H4 (cell line): ENCODE measurements around the gene APCDD1L. TPM values are rescaled to one million over a fixed set of nuclear protein-coding genes. Genes with fewer than 3 reads are reported as not detected.
A peak's percentile ranks its signal among the peaks of the same experiment; 100 is the strongest.

Experiments
- DNase-seq: peaks from one replicate; pipeline ENCODE4 v3.0.0-alpha.2; 2015; ENCODE audit warnings: low spot score
- total RNA-seq: library from RNA; depleted of rRNA; stranded (reverse); fragments of >200 nt; shearing (Covaris generic); gene quantifications from 2 replicates; pipeline ENCODE4 v1.2.3, GENCODE V29; 2014

Gene APCDD1L
- total RNA-seq, 1 experiment from 2014 or later: 1.7 TPM

DNA sequence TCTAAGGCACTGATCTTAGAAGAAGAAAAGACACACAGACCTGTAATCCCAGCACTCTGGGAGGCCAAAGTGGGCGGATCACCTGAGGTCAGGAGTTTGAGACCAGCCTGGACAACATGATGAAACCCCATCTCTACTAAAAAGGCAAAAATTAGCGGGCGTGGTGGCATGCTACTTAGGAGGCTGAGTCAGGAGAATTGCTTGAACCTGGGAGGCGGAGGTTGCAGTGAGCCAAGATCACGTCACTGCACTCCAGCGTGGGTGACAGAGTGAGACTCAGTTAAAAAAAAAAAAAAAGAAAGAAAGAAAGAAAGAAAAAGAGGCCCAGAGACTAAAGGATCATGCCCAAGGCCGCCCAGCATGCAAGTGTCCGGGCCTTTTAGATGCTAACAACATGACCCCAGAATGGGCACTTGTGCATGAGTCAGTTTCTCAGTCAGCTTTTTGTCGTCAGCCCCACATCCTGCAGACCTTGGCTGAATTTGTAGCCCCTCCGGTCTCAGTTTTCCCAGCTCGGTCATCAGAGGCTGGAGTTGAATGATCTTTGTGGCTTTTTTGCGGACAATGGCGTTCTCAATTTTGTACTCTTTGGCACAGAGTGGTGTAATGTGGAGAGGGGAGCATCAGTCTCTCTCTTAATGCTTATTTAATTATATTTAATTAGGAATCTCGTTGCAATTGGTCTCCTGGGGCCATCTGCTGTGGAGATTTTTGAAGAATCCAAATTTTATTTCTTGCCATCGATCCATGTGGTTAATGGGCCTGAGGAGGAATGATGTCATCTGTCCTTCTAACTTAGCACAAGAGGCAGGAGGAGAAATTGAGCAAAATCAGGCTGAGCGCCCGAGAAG lies 30.6 kb upstream of the APCDD1L start:
- DNase-seq: no peak

DNA sequence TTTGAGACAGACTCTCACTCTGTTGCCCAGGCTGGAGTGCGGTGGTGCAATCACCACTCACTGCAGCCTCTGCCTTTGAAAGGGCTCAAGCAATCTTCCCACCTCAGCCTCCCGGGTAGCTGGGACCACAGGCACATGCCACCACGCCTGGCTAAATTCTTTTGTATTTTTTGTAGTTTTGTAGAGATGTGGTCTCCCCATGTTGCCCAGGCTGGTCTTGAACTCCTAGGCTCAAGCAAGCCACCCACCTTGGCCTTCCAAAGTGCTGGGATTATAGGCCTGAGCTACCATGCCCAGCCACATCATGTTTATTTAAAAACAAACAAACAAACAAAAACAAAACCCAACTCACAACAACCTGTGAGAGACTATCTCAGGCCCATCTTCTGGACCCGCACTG lies 29.7 kb upstream of the APCDD1L start:
- no peak for DNase-seq

DNA sequence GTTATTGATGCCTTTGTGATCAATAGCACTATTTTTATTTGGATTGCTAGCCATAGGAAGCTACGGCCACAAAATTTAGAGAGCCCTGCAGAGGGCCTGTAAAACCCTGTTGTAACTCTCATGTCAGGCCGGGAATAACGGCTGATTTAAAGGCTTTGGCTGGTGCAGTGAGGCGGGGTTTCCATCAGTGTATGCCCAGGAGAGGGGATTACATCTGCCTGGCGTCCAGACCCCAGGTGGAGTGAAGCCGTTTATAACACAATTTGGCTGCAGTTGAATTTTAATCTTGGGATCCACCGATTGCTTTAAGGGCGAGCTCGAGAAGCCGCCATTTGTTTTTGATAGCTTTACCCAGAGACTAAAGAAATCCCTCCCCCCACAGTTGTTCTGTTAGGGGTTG lies 29.1 kb upstream of the APCDD1L start:
- no peak for DNase-seq

DNA sequence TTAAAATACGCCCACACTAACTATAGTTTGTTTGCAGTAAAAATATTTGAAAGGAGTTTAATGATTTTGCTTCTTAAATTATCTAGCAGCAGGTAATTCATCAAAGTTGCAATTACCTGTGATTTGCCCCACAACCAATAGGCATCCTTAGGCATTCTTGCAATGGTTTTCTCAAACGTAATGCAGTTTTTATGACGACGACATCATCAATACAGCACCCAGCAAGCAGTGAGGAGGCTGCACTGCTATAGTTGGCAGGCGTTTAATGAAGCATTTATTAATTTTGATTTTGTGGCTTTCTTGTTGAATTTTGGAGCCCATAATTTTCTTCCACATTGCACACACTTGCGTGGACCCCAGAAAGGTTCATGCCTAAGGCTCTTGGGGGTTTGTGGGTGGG lies 28.1 kb upstream of the APCDD1L start:
- no peak for DNase-seq

DNA sequence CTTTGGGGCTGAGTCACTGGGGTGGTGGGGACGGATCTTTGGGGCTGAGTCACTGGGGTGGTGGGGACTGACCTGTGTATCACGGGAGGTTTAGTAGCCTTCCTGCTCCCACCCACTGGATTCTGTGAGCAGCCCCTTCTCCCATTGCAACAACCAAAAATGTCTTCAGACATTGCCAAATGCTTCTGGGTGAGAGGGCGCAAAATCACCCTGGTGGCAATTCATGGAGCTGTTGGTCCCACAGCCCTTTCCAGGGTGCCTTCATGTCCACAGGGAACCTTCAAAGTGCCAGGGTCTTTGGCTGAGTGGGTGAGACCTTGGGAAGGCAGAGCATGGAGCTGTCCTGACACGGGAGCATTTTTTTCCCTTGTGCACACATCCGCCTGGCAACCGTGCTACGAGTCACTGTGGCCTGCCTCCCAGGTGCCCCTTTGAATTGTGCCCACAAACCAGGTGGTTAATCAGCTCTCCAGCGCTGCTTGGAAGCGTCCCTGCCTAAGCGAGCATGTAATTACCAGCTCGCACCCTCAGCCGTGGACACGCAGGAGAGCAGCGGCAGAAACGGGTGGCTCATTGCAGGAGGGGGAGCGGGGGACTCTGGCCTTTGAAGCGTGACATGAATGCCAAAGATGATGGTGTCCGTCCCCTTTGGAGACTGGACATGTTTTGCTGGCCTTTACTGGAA lies 27.4 kb upstream of the APCDD1L start:
- peak; percentile 59 for DNase-seq

DNA sequence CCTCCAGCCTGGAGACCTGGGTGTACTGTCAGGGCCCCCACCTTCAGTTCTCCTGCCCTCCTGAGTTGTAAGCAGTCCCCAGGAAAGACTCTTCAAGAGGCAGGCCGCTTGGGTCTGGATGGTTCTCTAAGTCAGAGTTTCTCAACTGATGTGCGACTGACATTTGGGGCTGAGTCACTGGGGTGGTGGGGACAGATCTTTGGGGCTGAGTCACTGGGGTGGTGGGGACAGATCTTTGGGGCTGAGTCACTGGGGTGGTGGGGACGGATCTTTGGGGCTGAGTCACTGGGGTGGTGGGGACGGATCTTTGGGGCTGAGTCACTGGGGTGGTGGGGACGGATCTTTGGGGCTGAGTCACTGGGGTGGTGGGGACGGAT lies 26.8 kb upstream of the APCDD1L start:
- peak; percentile 58 for DNase-seq

DNA sequence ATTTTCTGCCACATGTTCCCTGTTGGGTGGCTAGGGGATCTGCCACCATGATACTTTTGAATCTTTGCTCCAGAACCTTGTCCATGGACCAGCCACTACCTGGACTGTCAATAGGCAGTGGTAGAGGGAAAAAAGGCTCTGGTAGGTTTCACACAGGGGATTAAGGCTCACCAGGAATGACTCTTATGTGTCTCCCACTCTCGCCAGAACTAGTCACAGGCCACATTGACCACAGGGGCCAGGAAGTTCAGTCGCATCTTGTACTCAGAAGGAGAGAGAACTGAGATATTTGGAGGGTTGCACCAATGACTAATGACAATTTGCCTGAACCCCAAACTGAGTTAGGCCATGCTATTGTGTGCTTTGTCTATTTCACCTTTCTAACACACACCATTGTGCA lies 23.6 kb upstream of the APCDD1L start:
- DNase-seq: no peak

DNA sequence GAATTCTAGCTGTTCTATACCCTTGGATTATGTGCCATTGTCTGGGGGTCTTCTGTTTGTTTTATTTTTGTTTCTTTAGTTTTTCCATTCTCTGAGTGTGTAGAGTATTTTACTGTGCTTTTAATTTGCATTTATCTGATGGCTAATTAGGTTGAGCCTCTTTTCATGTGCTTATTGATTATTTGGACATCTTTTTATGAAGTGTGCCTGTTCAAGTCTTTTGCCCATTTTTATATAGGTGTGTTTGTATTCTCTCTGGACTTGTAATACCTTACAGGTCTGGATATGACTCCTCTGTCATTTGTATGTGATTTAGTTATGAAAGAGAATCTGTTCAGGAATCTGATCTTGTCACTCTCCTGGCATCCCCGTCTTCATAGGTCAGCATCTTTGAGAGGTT lies 22.6 kb upstream of the APCDD1L start:
- no peak for DNase-seq

DNA sequence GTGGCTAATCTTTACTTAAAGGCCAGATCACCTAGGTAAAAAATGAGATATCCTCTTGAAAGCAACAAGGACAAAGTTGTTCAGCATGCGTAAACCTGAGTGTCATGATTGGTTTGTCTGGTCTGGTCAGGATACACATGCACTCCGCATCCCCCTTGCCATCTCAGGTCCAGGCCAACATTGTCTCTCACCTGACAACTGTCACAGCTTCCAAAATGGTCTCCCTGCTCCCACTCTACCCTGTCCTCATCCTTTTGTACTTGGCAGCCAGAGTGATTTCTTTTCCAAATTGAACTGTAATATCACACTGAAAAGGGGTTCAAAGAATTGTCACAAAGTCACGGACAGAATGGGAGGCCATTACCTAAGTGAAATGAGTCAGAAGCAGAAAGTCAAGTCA lies 21.1 kb upstream of the APCDD1L start:
- no peak for DNase-seq

DNA sequence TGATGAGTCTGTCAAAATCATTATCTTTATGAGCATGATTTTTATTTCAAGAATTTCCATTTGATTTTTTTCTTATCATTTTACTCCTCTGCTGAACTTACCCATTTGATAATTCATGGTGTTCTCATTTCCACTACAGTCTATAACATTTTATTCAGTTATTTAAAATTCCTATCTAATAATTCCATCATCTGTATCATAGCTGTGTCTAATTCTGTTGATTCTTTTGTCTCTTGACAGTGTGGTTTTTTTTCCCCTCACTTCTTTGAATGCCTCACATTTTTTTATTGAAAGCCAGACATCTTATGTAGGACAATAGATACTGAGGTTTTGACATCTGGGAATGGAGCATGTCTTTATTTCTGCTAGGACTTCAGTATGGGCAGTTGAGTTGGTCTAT lies 16.5 kb upstream of the APCDD1L start:
- DNase-seq: no peak

DNA sequence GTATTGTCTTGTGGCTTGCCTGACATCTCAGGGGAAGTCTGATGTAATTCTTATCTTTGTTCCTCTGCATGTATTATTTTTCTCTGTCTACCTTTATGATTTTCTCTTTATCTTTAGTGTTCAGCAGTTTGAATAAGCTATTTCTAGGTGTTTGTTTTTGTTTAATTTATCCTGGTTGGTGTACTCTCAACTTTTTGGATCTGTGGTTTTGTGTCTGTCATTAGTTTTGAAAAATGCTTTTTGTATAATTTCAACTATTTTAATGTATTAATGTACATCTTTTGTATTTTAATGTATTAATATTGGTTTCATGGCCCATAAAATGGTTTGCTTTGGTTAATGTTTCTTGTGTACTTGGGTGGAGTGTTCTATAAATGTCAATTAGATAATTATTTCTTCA lies 15.9 kb upstream of the APCDD1L start:
- DNase-seq: no peak

DNA sequence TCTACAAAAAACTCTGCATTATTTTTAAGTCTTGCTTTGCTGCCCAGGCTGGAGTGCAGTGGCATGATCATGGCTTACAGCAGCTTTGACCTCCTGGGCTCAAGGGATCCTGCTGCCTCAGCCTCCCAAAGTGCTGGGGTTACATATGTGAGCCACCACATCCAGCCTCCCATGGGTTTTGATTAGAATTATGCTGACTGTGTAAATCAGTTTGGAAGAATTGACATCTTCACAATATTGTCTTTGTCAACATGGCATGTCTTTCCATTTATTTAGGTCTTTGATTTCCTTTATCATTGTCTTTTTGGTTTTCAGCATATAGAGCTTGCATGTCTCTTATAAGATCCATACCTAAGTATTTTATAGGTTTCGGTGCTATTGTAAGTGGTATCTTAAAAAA lies 13.2 kb upstream of the APCDD1L start:
- no peak for DNase-seq

DNA sequence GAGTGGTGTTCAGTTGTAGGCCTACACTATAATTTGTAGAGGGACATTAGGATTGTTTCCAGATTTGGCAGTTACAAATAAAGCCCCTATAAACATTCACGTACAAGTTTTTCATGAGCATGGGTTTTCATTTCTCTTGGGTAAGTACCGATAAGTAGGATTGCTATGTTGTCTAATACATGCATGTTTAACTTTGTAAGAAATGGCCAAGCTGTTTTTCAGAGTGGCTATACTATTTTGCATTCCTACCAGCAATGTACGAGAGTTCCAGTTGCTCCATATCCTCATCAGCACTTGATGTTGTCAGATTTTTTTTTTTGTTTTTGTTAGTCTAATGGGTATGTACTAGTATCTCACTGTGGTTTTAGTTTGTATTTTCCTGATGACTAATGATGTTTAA lies 11.2 kb upstream of the APCDD1L start:
- DNase-seq: no peak

DNA sequence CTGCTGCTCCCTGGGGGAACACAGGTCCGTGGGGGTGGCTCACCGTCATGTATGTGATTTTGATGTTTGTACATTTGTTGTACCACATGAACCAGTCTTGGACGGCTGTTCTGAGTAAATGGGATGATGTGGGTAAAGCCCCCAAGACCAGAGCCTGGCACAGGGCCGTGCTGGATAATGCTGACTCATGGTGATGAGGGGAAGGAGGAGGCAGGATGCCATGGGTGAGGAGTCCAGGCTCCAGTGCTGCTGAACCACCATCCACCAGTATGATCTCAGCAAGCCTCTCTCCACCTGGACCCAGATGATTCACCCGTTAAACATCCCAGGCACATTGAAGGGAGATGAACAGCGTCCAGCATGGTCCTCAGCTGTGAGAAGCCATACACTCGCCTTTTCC lies 9.6 kb upstream of the APCDD1L start:
- DNase-seq: peak; percentile 76

DNA sequence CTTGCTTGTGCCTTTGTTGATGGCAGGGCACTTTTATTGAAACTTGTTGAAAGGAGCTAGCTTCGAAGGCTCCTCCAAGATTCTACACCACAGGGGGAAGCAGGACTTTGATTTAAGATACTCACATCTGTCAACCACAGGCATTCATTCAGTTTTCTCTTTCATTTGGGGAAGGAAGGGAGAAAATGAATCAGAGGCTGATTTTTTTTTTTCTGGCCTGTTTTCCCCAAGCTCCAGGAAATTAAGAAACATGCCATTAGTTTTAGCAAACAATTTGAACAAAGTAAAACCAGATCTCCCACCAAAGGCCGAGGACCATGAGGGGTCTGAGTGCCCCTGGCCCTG lies 8.7 kb upstream of the APCDD1L start:
- no peak for DNase-seq

DNA sequence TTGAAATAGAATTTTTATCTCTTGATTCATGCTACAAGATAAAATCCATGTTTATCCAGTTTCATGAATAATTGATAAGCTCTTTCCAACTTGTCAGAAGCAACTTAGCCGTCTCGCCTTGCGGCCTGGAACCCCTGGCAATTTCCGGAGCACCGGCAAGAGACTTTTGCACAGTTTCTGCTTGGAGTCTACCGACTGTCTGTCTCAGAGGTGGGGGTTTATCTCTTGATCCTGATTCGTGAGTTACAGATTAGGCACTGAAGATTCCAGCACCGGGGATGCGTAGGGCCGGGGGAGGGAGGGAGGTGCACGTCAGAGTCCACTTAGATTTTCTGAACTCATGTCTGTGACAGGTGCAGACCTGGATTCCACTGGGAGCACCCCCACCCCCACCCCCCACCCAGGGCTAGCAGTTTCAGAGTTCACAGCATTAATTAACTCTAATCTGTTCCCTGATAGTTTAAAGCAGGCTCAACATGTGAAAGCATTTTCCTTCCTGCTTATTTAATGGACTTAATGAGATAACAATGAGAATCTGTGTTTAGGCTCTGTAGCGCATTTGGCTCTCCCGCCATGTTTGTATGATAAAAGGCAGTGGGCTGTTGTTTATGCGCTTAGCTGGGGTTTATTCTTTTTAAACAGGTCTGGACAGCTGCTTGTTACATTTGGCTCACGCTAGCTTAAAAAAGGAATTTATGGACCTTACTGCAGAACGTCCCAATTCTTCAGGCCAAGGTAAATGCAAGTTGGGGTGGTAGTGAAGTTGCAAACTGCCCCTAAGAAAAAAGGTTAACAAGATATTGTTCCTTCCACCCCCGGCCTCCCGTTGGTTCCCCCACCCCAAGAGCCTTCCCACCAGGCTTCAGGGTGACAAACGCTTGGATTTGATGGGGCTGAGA lies 8.1 kb upstream of the APCDD1L start:
- no peak for DNase-seq

DNA sequence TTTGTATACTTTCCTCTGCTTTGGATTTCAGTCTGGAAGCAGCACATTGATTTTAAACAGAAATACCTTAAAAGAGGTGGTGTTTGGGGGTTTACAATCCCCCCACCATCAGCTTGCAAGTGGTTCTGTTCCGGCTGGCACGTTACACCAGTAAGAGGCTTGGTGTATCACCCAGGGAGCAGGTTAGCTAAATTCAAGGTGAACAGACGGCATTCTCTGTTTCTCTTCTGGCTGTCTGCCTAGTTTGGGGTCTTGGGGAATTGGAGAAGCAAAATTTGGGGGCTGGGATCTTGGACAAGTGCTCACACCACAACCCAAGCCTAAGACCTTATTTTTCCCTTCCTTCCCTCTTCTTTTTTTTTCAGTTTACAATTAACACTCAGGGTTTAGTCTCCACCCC lies 7.5 kb upstream of the APCDD1L start:
- no peak for DNase-seq

DNA sequence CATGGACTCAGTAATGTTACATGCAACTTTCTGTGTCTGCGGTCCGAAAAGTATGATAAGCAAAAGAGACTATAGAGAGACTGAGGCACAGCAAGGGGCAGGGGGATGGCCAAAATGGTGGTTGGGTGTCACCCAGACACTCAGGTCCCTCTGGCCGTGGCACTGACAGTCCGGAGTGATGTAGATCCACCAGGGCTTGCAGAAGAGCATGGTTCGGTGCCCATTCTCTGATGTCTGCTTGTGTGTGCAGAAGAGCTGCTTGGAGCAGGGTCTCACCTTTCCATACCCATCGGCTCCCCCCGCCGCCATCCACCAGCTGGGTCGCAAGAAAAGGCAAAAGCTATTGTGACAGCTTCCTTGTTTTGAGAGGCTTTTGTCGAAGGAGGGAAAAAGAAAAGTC lies 6.6 kb upstream of the APCDD1L start:
- no peak for DNase-seq

DNA sequence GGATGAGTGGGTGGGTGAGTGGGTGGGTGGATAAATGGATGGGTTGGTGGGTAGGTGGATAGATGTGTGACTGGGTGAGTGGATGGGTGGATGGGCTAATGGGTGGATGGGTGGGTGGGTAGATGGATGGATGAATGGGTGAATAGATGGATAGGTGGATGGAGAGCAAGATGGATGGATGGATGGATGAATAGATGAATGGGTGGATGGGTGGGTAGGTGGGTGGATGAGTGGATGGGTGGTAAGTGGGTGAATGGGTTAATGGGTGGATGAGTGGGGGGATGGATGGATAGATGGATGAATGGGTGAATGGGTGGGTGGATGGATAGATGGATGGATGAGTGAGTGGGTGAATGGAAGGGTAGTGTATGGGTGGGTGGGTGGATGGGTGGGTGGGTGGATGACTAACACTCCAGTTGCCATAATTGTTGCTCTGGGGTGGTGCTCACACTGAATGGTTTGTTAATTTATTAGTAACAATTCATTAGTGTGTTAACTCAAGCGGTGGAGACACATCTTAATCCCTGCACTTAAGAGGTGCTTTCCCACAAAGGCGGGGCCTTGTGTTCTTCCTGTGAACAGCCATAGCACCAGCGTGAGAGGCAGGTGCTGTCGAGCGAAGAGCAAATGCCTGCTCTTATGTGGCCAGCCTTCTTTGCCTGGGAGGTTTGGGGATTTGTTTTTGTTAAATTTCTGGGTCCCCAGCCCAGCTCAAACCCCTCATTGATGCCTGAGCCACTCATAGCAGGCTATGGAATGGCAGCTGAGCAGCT lies 4.9 kb upstream of the APCDD1L start:
- no peak for DNase-seq

DNA sequence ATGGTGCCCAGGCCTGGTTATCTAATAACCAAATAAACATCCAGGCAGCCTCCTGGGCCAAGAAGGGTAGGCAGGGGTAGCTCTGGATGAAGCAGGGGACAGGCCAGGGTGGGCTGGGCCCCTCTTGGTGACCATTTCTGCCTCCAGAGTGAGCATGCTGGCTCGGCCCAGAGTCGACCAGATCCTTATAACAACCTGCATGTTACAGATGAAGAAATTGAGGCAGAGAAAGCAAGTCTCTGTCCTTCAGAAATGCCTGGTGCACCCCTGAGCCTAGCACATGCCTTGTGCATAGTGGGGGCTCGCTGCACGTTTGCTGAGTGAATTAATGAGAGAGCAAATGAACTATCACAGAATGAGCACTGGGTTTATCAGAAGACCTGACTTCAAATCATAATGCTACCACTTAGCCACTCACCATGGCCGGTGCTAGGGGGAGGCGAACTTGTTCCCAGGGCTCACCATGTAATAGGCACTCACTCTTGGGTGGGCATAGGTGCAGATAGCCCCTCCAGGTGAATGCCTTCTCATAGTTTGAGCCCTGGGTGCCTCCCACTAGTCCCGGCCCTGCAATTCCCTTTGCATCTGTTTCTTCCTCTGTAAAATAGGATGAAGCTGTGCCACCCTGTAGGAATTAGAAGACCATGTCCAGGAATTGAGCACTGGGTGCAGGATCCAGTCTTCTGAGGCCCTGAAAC lies 3.8 kb upstream of the APCDD1L start:
- no peak for DNase-seq

DNA sequence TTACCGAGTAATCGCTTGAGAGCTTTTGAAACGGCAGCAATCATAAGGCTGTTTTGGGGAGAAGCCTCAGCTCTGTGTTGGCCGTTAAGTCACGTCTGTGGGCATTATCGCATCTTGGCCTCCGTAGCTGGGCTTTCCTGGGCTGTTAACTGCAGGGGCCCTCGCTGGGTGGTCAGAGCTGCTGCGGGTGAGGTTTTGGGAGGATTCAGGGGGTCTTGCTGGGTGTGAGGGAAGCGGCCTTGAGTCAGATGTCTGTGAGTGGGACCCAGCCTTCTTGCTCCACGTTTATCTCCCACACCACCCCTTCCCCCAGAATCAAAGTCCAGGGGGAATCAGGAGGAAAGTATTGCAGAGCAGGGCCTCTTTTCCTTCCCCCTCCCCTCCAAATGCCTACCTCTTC lies 3.2 kb upstream of the APCDD1L start:
- no peak for DNase-seq
